ENCODE results near the gene FBXO41.

FBXO41 gene

GRCh38 chr2:73210696-73211095, 73.6 kb downstream of the FBXO41 start:
- no peak for DNase-seq (ENCODE audit: low spot score)

- no peak for DNase-seq (ENCODE audit: low spot score)
These were observed 74.3 kb downstream of the FBXO41 start for GRCh38 chr2:73210019-73210418.

DNA sequence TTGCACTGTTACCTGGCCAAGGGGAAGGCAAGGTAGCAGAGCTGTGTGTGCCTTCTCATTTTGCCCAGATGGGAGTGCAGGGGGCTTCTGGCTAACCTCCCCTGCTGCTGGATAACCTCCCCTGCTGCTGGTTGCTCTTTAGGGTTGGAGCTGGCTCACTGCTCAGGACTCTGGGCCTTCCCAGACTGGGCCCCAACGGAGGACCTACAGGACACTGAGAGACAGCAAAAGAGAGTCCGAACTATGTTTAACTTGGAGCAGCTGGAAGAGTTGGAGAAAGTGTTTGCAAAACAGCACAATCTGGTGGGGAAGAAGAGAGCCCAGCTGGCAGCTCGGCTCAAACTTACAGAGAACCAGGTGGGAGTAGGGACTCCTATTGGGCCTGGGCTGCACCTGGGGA, 76.0 kb downstream of the FBXO41 start:
- DNase-seq (ENCODE audit: low spot score): no peak

- DNase-seq (ENCODE audit: low spot score): no peak
These were observed 78.7 kb downstream of the FBXO41 start for GRCh38 chr2:73205611-73206010.

All from COLO829 (cell line).